Endothelial cell of umbilical vein (primary cell): ENCODE results near the gene IFNA8. TPM values are rescaled to one million over a fixed set of nuclear protein-coding genes. Genes with fewer than 3 reads are reported as not detected.
A peak's percentile ranks its signal among the peaks of the same experiment; 100 is the strongest.

Experiments used
- BruUV-seq: library from RNA; stranded (reverse); fragments of 400-500 nt; replicated peaks from 2 replicates; lab custom pipeline; 2021; lab: Mats Ljungman, UMichigan
- CTCF ChIA-PET: fragments of 300-600, 350-600 bp; sonication (Branson Sonifier 250); formaldehyde crosslinking; loops from one replicate; lab custom pipeline; 2021; ENCODE audit warnings: antibody characterized with exemption, inconsistent platforms; lab: Charles Lee
- POLR2A ChIA-PET: fragments of 300-600, 350-600 bp; sonication (Branson Sonifier 250); formaldehyde crosslinking; loops from one replicate; lab custom pipeline; 2021; ENCODE audit warnings: antibody characterized with exemption, inconsistent platforms; lab: Charles Lee
- DNase-seq: peaks from one replicate; pipeline ENCODE4 v3.0.0-alpha.2; 2011; ENCODE audit warnings: low read depth, low spot score
- FAIRE-seq: peaks from 2 replicates; lab custom pipeline; 2011; peaks lifted over from hg19 to GRCh38; lab: Jason Lieb, UNC
- H2AFZ ChIP-seq: 2 replicates; pipeline ENCODE4 v1.6.0; 2012; ENCODE audit warnings: low read depth, low read length, control low read depth, inconsistent platforms
- H3K27ac ChIP-seq: 2 replicates; pipeline ENCODE4 v1.5.1; 2011; ENCODE audit warnings: low read depth, mild to moderate bottlenecking, control low read depth, low read length, moderate library complexity; ENCODE audit not compliant: insufficient read depth
- H3K27me3 ChIP-seq, 2 experiments: 2 replicates each; pipeline versions ENCODE4 v1.6.0 to v1.6.1; 2011; ENCODE audit warnings: low read length in 2 of 2, mixed read lengths in 1 of 2; ENCODE audit not compliant: control insufficient read depth in 2 of 2, insufficient read depth in 2 of 2
- H3K36me3 ChIP-seq, 2 experiments: 2 replicates in 1 of 2; 3 replicates in 1 of 2; pipeline ENCODE4 v1.5.1; 2011; ENCODE audit warnings: low read length in 2 of 2, mild to moderate bottlenecking in 1 of 2, moderate library complexity in 1 of 2; ENCODE audit not compliant: control insufficient read depth in 2 of 2, insufficient read depth in 2 of 2; ENCODE audit errors: extremely low read depth in 1 of 2
- H3K4me1 ChIP-seq: 3 replicates; pipeline ENCODE4 v1.5.1; 2011; ENCODE audit warnings: mild to moderate bottlenecking, low read length; ENCODE audit not compliant: control insufficient read depth, insufficient read depth; ENCODE audit errors: extremely low read depth
- H3K4me2 ChIP-seq: 2 replicates; pipeline ENCODE4 v1.6.1; 2011; ENCODE audit warnings: low read length, control low read depth, mixed read lengths; ENCODE audit not compliant: insufficient read depth
- H3K4me3 ChIP-seq, 3 experiments: fragments of 200-600 bp in 1 of 3; sonication (generic), shearing (Covaris generic) in 1 of 3; replicated peaks in 1 of 3; 2 replicates each; pipeline ENCODE4 v1.5.1; 2011 to 2016; ENCODE audit warnings: control low read depth in 3 of 3, low read length in 3 of 3, mild to moderate bottlenecking in 2 of 3, inconsistent platforms in 1 of 3, low read depth in 1 of 3, moderate library complexity in 1 of 3; ENCODE audit not compliant: insufficient read depth in 1 of 3
- H3K79me2 ChIP-seq: 2 replicates; pipeline ENCODE4 v1.6.0; 2012; ENCODE audit warnings: low read length, inconsistent platforms; ENCODE audit not compliant: control insufficient read depth, insufficient read depth
- H3K9ac ChIP-seq: replicated peaks from 2 replicates; pipeline ENCODE3; 2011; ENCODE audit warnings: low read length, control low read depth; ENCODE audit not compliant: insufficient read depth; ENCODE audit errors: extremely low read depth
- H3K9me1 ChIP-seq: replicated peaks from 3 replicates; pipeline ENCODE4 v1.6.0; 2011; ENCODE audit warnings: mild to moderate bottlenecking, low read length; ENCODE audit not compliant: control insufficient read depth, insufficient read depth; ENCODE audit errors: extremely low read depth
- H3K9me3 ChIP-seq: replicated peaks from 2 replicates; pipeline ENCODE4 v1.5.1; 2012; ENCODE audit warnings: low read length, inconsistent platforms; ENCODE audit not compliant: control insufficient read depth, insufficient read depth
- H4K20me1 ChIP-seq: replicated peaks from 2 replicates; pipeline ENCODE3; 2011; ENCODE audit warnings: mild to moderate bottlenecking, low read length; ENCODE audit not compliant: control insufficient read depth, insufficient read depth; ENCODE audit errors: extremely low read depth
- CTCF ChIP-seq, 2 donors: IDR thresholded peaks; 1 replicate in 1 of 2; 2 replicates in 1 of 2; pipeline ENCODE4 v1.5.1; 2011; ENCODE audit warnings: low read length in 2 of 2, mild to moderate bottlenecking in 2 of 2, moderate library complexity in 2 of 2, control low read depth in 1 of 2, inconsistent platforms in 1 of 2, low read depth in 1 of 2; ENCODE audit not compliant: insufficient read depth in 1 of 2; ENCODE audit errors: extremely low read depth in 1 of 2
- EZH2 ChIP-seq: IDR thresholded peaks from 2 replicates; pipeline ENCODE4 v1.6.1; 2012; ENCODE audit warnings: borderline replicate concordance, low read depth, mild to moderate bottlenecking, moderate library complexity, low read length, inconsistent platforms; ENCODE audit not compliant: severe bottlenecking
- FOS ChIP-seq: IDR thresholded peaks from 2 replicates; pipeline ENCODE4 v1.6.1; 2011; ENCODE audit warnings: mild to moderate bottlenecking, low read length, moderate library complexity, borderline replicate concordance; ENCODE audit not compliant: insufficient read depth
- GATA2 ChIP-seq: IDR thresholded peaks from 2 replicates; pipeline ENCODE4 v1.7.0; 2011; ENCODE audit warnings: low read depth, mild to moderate bottlenecking, moderate library complexity, mixed read lengths, low read length; ENCODE audit not compliant: insufficient read length, insufficient read depth
- POLR2A ChIP-seq: IDR thresholded peaks from 2 replicates; pipeline ENCODE4 v1.6.1; 2012; ENCODE audit warnings: low read depth, mild to moderate bottlenecking, control low read depth, low read length
- dilution Hi-C: fragments of 300-500 bp; cut with MboI; formaldehyde crosslinking; loops from one replicate; pipeline ENCODE4 v1.15.0; 2019; ENCODE audit warnings: low sequenced_read_pairs; ENCODE audit not compliant: extremely low pct_ligation_motif_present
- intact Hi-C: fragments of 100-400 bp; cut with micrococcal nuclease; formaldehyde crosslinking; loops from one replicate; pipeline ENCODE4 v1.10.0; 2022
- polyA plus RNA-seq, 4 experiments: library from polyadenylated mRNA; depleted of rRNA in 3 of 4; stranded (reverse) in 3 of 4; unstranded in 1 of 4; fragments of >200 nt; gene quantifications; 2 replicates each; pipeline versions ENCODE4 v1.2.1 to v1.2.3, GENCODE V29; 2011 to 2012; ENCODE audit warnings: missing spikeins in 1 of 4
- total RNA-seq: library from RNA; stranded (reverse); gene quantifications from 2 replicates; pipeline ENCODE4 v1.2.3, GENCODE V29; 2021
- TF ChIP-seq, protein P1 (sequence below): IDR thresholded peaks from 2 replicates; pipeline ENCODE4 v1.6.1; 2011; ENCODE audit not compliant: insufficient read depth, insufficient read length

The IFNA8 gene
- total and polyA plus RNA-seq, 2 donors (not counting 3 experiments of a cell fraction or from before 2014, with no cell fraction given), result not detected

- Histone ChIP-seq H3K79me2 (no peaks in the 10 kb centered on the region), H3K4me2 (no peak overlapping the region), H2AFZ (no peak overlapping the region), H3K9me3 (no peaks in the 10 kb centered on the region), H3K27me3 (no peaks in the 10 kb centered on the region), H3K9ac (no peak overlapping the region), H3K36me3 (no peaks in the 10 kb centered on the region), H3K27ac (no peak overlapping the region), H3K4me3 (no peak overlapping the region), H3K4me1 (peaks cover 8% of the 10 kb centered on the region), H4K20me1 (no peaks in the 10 kb centered on the region), H3K9me1 (no peaks in the 10 kb centered on the region)
- CTCF ChIA-PET, result interaction anchor here (0.9 to 3.7 kb wide), 9 partner anchors 12 to 259 kb away, joined by 3 to 28 read pairs (median 9); no protein-coding TSS in a partner anchor
- no peak for FAIRE-seq
- no TSS peak for BruUV-seq
- intact Hi-C loops, result no loop called here
- dilution Hi-C loops, result no loop called here
- POLR2A ChIA-PET, result no interaction called here
- TF ChIP-seq POLR2A, result no peak
- TF ChIP-seq FOS, result peak; percentile 61
- peak; percentile 7 for DNase-seq
Observed at GRCh38 chr9:21454149-21454548, 45.2 kb downstream of the IFNA8 start.

GRCh38 chr9:21455320-21455719 is 46.4 kb downstream of the IFNA8 start:
- peaks cover 8% of the 10 kb centered on the region for H3K4me1 ChIP-seq
- no TSS peak for BruUV-seq
- FAIRE-seq, result peak; percentile 33
- no peaks in the 10 kb centered on the region for H3K27me3 ChIP-seq
- H3K9ac ChIP-seq, result no peak overlapping the region
- ChIA-PET POLR2A (no interaction called here), CTCF (interaction anchor here (0.6 to 3.7 kb wide), 20 partner anchors 8 to 333 kb away, joined by 3 to 28 read pairs (median 5); no protein-coding TSS in a partner anchor)
- no peak overlapping the region for H2AFZ ChIP-seq
- H3K27ac ChIP-seq, result no peak overlapping the region
- dilution Hi-C loops (no loop called here), intact Hi-C loops (loop anchor here (1.0 kb wide), 1 partner anchor 137 kb away; no protein-coding TSS in a partner anchor)
- no peaks in the 10 kb centered on the region for H3K9me3 ChIP-seq
- H3K4me2 ChIP-seq, result no peak overlapping the region
- no peaks in the 10 kb centered on the region for H3K36me3 ChIP-seq
- DNase-seq, result peak; percentile 24
- H4K20me1 ChIP-seq, result no peaks in the 10 kb centered on the region
- no peak for TF ChIP-seq GATA2
- TF ChIP-seq EZH2, result no peak
- TF ChIP-seq, protein P1, sequence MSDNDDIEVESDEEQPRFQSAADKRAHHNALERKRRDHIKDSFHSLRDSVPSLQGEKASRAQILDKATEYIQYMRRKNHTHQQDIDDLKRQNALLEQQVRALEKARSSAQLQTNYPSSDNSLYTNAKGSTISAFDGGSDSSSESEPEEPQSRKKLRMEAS, result no peak
- TF ChIP-seq CTCF (IDR thresholded peaks at IDR 0.05; ENCODE audit: extremely low read depth in 1 of 2, insufficient read depth in 1 of 2, low read depth in 1 of 2, low read length in 2 of 2), result peak; percentile 47 to 69
- H3K4me3 ChIP-seq, result no peak overlapping the region
- H3K79me2 ChIP-seq, result no peaks in the 10 kb centered on the region
- no peaks in the 10 kb centered on the region for H3K9me1 ChIP-seq

Other genes starting within 250 kb of the IFNA8 start
- gene IFNA21, start 242.5 kb upstream of the IFNA8 start, total RNA-seq, result not detected in 2 replicates
- gene IFNA21, start 242.5 kb upstream of the IFNA8 start, polyA plus RNA-seq, result not detected in 2 replicates
- gene IFNA4, start 221.5 kb upstream of the IFNA8 start, total RNA-seq, result not detected in 2 replicates
- gene IFNA4, start 221.5 kb upstream of the IFNA8 start, polyA plus RNA-seq, result not detected in 2 replicates
- not detected in 2 replicates for gene IFNA7, start 206.9 kb upstream of the IFNA8 start, total RNA-seq
- not detected in 2 replicates for gene IFNA7, start 206.9 kb upstream of the IFNA8 start, polyA plus RNA-seq
- gene IFNA10, start 202.0 kb upstream of the IFNA8 start, total RNA-seq, result not detected in 2 replicates
- not detected in 2 replicates for gene IFNA10, start 202.0 kb upstream of the IFNA8 start, polyA plus RNA-seq
- not detected in 2 replicates for gene IFNA16, start 191.8 kb upstream of the IFNA8 start, total RNA-seq
- not detected in 2 replicates for gene IFNA16, start 191.8 kb upstream of the IFNA8 start, polyA plus RNA-seq
- gene IFNA17, start 180.9 kb upstream of the IFNA8 start, total RNA-seq, result not detected in 2 replicates
- gene IFNA17, start 180.9 kb upstream of the IFNA8 start, polyA plus RNA-seq, result not detected in 2 replicates
- gene IFNA14, start 169.1 kb upstream of the IFNA8 start, total RNA-seq, result not detected in 2 replicates
- gene IFNA14, start 169.1 kb upstream of the IFNA8 start, polyA plus RNA-seq, result not detected in 2 replicates
- not detected in 2 replicates for gene IFNA5, start 103.8 kb upstream of the IFNA8 start, total RNA-seq
- not detected in 2 replicates for gene IFNA5, start 103.8 kb upstream of the IFNA8 start, polyA plus RNA-seq
- gene KLHL9, start 73.7 kb upstream of the IFNA8 start, total RNA-seq, result 23.5 and 23.6 TPM in 2 replicates
- 7.4 and 8.0 TPM in 2 replicates for gene KLHL9, start 73.7 kb upstream of the IFNA8 start, polyA plus RNA-seq
- gene IFNA6, start 58.2 kb upstream of the IFNA8 start, total RNA-seq, result not detected in 2 replicates
- gene IFNA6, start 58.2 kb upstream of the IFNA8 start, polyA plus RNA-seq, result not detected in 2 replicates
- gene IFNA13, start 41.1 kb upstream of the IFNA8 start, total RNA-seq, result not detected in 2 replicates
- not detected in 2 replicates for gene IFNA13, start 41.1 kb upstream of the IFNA8 start, polyA plus RNA-seq
- gene IFNA2, start 23.7 kb upstream of the IFNA8 start, total RNA-seq, result not detected in 2 replicates
- not detected in 2 replicates for gene IFNA2, start 23.7 kb upstream of the IFNA8 start, polyA plus RNA-seq
- not detected in 2 replicates for gene IFNA1, start 31.3 kb downstream of the IFNA8 start, total RNA-seq
- gene IFNA1, start 31.3 kb downstream of the IFNA8 start, polyA plus RNA-seq, result not detected in 2 replicates
- gene IFNE, start 73.2 kb downstream of the IFNA8 start, total RNA-seq, result 1.4 and 1.8 TPM in 2 replicates
- gene IFNE, start 73.2 kb downstream of the IFNA8 start, polyA plus RNA-seq, result 0.11 and 0.22 TPM in 2 replicates